GM19035 (cell line): Measurements from ENCODE around the gene NMNAT1.
"Not testable (repeated sequence)": the region's sequence is repeated elsewhere in the genome, so short reads cannot be mapped to it uniquely, and the experiment has no call there.

Experiments
- ATAC-seq: cut with Tn5 transposase; IDR thresholded peaks from one replicate; pipeline ENCODE4 v1.9.1; 2021; ENCODE audit not compliant: unreplicated experiment

The NMNAT1 gene

DNA sequence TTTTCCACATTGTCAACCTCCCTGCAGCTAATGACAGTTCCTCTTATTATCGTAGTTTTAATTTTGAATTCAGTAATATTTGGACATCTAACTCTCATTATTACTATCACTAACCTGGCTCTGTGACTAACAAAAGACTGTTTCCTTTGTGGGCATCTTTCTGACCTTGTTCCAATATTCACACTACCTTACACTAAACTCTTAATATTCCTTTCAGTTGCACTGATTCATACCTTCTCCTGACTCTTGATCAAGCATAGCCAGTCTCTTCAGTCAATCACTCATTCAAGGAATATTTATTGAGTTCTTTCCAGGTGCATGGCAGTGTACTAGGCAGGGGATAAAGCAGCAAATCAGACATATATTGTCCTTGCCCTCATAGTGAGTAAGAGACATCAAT lies 25.4 kb upstream of the NMNAT1 start:
- no peak for ATAC-seq

DNA sequence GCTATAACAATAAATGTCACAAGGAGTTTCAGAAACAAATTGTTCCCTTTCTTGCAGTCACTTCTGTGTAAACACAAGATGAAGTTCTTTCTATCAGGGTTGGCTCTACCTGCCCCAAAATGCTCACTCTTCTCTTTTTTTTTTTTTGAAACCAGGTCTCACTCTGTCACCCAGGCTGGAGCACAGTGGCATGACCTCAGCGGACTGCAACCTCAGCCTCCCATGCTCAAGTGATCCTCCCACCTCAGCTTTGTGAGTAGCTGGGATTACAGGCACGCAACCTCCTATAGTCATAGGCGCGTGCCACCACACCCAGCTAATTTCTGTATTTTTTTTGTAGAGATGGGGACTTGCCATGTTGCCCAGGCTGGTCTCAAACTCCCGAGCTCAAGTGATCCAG lies 22.7 kb upstream of the NMNAT1 start:
- ATAC-seq: no peak

DNA sequence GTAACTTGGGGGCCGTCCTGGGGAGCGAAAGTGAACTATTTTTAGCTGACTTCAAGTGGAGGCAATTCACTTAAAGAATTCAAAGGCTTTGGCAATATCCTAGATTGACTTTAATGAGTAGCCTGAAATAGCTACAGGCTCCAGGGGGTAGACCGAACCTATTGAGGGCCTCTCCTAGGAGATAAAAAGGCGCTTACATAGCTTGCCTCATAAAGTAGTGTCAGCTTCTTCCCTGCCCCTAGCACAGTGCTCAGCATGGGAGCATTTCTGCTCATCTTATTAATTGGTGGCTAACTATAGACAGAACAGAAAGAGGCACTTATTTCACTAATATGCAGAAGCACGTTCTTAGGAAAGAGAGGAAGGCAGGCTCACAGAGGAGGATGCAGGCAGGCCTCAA lies 20.9 kb upstream of the NMNAT1 start:
- ATAC-seq: no peak

DNA sequence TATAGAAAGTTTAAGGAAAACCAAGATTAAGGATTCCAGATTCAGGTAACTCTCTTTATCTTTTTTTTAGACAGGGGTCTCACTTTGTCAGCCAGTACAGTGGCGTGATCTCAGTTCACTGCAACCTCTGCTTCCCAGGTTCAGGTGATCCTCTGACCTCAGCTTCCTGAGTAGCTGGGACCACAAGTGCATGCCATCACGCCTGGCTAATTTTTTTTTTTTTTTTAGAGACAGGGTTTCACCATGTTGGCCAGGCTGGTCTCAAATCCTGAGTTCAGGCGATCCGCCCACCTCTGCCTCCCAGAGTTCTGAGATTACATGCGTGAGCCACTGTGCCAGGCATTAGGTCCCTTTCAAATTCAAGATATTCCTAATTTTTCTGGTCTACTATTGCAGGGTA lies 16.0 kb upstream of the NMNAT1 start:
- no peak for ATAC-seq

DNA sequence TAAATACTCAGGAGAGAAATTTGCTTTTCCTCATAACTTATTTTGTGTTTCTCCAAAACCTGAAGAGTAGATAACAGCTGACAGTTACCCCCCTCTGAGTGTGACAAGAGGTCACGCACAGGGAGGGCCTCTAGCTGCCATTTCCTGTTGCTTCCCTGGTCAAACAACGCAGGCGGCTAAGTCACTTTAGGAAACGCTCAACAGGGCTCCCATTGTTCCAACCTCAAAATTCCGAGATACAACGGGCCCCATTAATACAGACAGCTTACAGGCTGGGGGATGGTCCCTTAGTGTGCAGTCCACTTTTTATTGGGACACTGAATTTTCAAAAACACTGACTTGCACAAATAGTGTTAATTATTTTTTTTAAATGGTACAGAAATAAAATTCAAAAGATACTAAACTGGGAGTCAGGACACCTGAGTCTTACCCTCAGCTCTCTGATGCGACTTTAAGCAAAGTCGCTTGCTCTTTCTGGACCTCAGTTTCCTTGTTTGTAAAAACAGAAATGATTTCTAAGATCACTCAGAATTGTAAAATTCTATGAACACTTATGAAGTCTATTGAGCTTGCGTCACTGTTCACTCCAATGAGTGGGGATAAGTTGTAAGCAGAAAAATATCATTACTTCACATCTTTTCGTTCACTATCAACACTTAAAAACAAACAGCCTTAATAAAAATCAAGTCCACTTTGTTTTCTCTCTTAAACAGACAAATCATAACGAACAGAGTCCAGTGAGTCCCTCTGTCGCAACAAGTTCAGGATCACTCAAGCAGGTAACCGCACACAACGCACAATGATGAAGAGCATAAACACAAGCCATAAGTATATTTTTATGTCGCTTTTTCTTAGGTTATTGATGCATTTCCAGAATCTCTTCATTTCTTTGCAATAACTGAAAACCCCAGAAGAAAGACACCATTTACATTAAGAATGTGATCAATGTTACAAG lies 13.6 kb upstream of the NMNAT1 start:
- ATAC-seq: no peak

GRCh38 chr1:9942399-9942938 lies 806 bp upstream of the NMNAT1 start:
- ATAC-seq: peak; percentile 39

GRCh38 chr1:9946315-9946714 lies 3.0 kb downstream of the NMNAT1 start:
- ATAC-seq: no peak

DNA sequence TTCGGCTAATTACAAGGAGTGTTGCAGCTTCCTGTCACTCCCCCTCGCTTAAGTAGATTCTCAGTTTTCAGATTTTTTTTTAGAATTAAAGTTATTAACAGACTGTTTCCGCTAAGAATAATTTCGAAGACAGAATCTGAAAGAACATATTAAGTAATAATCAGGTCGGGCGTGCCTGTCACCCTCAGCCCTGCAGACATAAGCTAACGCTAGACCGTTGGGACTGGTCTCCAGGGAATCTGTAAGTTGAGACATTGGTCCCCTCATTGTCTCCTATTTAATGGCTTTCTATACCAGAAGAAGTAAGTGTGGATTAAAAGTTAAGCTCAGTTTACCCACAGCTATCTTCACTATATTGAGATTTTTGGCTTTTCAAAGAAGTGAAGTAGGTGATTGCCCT lies 14.5 kb downstream of the NMNAT1 start:
- ATAC-seq: no peak

- no peak for ATAC-seq
These were observed 16.7 kb downstream of the NMNAT1 start for GRCh38 chr1:9960011-9960410.

- no peak for ATAC-seq
These were observed 17.7 kb downstream of the NMNAT1 start for GRCh38 chr1:9960706-9961562.

DNA sequence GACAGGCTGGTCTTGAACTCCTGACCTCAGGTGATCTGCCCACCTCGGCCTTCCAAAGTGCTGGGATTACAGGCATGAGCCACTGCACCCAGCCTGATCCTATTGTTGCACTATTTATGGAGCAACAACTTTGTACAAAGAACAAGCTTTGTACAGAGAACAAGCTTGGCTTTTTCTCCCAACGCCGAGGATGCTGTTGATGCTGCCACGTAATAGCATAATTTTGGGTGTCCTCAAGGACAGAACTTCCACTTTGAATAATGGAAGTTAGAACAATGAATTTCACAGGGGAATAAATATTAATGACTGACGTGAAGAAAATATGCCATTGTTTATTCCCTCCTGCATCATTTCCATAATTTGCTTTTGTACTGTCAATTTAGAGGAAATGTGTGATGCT lies 41.0 kb downstream of the NMNAT1 start:
- ATAC-seq: no peak

- ATAC-seq: no peak
These were observed 41.7 kb downstream of the NMNAT1 start for GRCh38 chr1:9985001-9985400.

- no peak for ATAC-seq
These were observed 46.5 kb downstream of the NMNAT1 start for GRCh38 chr1:9989773-9990172.

GRCh38 chr1:9990944-9991343 lies 47.7 kb downstream of the NMNAT1 start:
- no peak for ATAC-seq

GRCh38 chr1:9992910-9993309 lies 49.6 kb downstream of the NMNAT1 start:
- ATAC-seq: no peak

- ATAC-seq: no peak
These were observed 50.3 kb downstream of the NMNAT1 start for GRCh38 chr1:9993561-9994075.

DNA sequence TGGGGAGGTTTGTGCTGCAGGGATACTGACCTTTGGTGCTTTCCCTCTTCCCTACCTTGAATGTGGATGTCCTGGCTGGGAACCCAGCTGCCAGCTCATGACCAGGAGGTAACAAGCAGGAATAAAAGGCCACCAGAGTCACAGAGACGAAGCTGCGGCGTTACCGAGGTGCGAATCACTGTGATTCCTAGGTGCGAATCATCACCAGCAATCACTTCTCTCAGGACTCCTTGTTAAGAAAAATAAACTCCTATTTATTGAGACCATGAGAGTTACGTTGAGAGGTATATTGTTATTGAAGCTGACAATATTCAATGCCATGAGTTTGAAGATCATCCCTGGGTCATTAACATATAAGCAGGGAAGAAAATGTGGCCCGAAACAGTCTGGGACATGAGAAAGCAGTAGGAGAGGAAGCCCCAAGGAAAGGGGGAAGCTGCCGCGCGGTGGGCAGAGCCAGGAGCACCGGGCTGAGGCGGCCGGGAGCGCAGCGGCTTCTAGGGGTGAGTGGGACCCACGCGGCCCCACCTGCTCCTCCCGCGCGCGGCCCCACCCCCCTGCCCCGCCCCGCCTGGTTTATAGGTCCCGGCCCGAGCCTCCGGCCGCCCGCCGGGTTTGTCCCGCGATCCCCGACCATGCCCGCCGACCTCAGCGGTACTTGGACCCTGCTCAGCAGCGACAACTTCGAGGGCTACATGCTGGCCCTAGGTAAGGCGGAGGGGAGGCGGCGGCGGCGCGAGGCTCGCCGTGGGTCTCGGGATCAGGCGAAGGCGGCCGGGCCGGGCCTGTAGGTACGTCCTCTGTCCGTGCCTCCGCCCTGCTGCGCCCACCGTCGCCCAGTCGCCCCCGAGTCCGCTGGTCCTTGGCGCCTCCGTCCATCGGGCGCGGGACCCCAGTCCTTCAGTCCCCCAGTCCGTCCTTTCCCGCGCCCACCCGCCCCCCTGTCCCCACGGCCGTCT lies 53.6 kb downstream of the NMNAT1 start, which contains the start of gene RBP7:
TSS of gene RBP7 (plus strand) at position 605 of the 959 bp plus-strand sequence. CDS start at position 636, 31 bp downstream.
- ATAC-seq: no peak

DNA sequence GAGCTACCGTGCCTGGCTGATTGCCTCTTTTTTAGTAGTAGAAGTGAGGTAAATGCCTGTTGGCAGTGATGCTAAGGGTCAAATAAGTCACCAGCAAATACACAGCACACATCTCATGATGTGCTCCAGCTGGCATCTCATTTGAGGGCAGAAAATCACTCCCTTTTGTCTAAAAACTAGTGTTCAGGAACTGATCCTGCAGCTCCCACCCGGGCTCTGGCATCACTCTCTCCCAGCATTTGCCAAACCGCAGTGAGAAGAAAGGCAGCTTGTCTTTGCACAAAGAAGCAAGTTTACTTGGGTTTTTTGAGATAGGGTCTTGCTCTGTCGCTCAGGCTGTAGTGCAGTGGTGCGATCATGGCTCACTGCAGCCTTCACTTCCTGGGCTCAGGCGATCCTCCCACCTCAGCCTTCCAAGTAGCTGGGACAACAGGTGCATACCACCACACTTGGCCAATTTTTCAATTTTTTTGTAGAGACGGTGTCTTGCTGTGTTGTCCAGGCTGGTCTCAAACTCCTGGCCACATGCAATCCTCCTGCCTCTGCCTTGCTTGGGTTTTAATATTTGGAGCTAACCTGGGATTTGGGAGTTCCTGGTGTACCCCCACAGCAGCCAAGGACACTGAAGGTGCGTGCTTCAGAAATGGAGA lies 57.9 kb downstream of the NMNAT1 start:
- ATAC-seq: no peak

GRCh38 chr1:10005248-10005647 lies 62.0 kb downstream of the NMNAT1 start:
- not testable (repeated sequence) for ATAC-seq

- ATAC-seq: no peak
These were observed 63.9 kb downstream of the NMNAT1 start for GRCh38 chr1:10007169-10007568.
